HG03457 (cell line): ENCODE measurements around the gene SMYD3.

ENCODE experiments used
- ATAC-seq: cut with Tn5 transposase; IDR thresholded peaks from one replicate; pipeline ENCODE4 v1.9.1; 2021; ENCODE audit warnings: moderate number of reproducible peaks; ENCODE audit not compliant: unreplicated experiment

The SMYD3 gene

GRCh38 chr1:246471688-246472087 lies 35.4 kb downstream of the SMYD3 start:
- no peak for ATAC-seq

- no peak for ATAC-seq
Measured at GRCh38 chr1:246470585-246470984, 36.5 kb downstream of the SMYD3 start.

- ATAC-seq = no peak
Measured at GRCh38 chr1:246462986-246463385, 44.1 kb downstream of the SMYD3 start.

- ATAC-seq = no peak
Measured at GRCh38 chr1:246460406-246460805, 46.7 kb downstream of the SMYD3 start.

GRCh38 chr1:246459221-246459620 lies 47.9 kb downstream of the SMYD3 start:
- no peak for ATAC-seq

- ATAC-seq = no peak
Measured at GRCh38 chr1:246455476-246455875, 51.6 kb downstream of the SMYD3 start.

- ATAC-seq = no peak
Measured at GRCh38 chr1:246454655-246455054, 52.4 kb downstream of the SMYD3 start.

GRCh38 chr1:246450611-246451251 lies 56.3 kb downstream of the SMYD3 start:
- no peak for ATAC-seq

- no peak for ATAC-seq
Measured at GRCh38 chr1:246448373-246448772, 58.7 kb downstream of the SMYD3 start.

- ATAC-seq = no peak
Measured at GRCh38 chr1:246447501-246447900, 59.6 kb downstream of the SMYD3 start.

GRCh38 chr1:246445503-246445902 lies 61.6 kb downstream of the SMYD3 start:
- ATAC-seq = no peak

GRCh38 chr1:246444617-246445016 lies 62.5 kb downstream of the SMYD3 start:
- ATAC-seq = no peak

GRCh38 chr1:246437961-246438360 lies 69.1 kb downstream of the SMYD3 start:
- ATAC-seq = no peak

- no peak for ATAC-seq
Measured at GRCh38 chr1:246435421-246436041, 71.5 kb downstream of the SMYD3 start.

- ATAC-seq = no peak
Measured at GRCh38 chr1:246434335-246434734, 72.7 kb downstream of the SMYD3 start.

GRCh38 chr1:246428542-246429308 lies 78.4 kb downstream of the SMYD3 start:
- no peak for ATAC-seq

GRCh38 chr1:246427611-246428010 lies 79.5 kb downstream of the SMYD3 start:
- no peak for ATAC-seq

GRCh38 chr1:246425895-246426294 lies 81.2 kb downstream of the SMYD3 start:
- ATAC-seq = no peak

GRCh38 chr1:246425139-246425794 lies 81.8 kb downstream of the SMYD3 start:
- no peak for ATAC-seq

- no peak for ATAC-seq
Measured at GRCh38 chr1:246420300-246420699, 86.8 kb downstream of the SMYD3 start.

- ATAC-seq = no peak
Measured at GRCh38 chr1:246418565-246419312, 88.3 kb downstream of the SMYD3 start.
